HG02870 (cell line): Measurements from ENCODE around the gene SPRED1.
A peak's percentile ranks its signal among the peaks of the same experiment; 100 is the strongest.
"Not testable (repeated sequence)": the region's sequence is repeated elsewhere in the genome, so short reads cannot be mapped to it uniquely, and the experiment has no call there.

Experiments
- ATAC-seq: cut with Tn5 transposase; IDR thresholded peaks from one replicate; pipeline ENCODE4 v1.9.1; 2021; ENCODE audit warnings: mild to moderate bottlenecking, moderate library complexity; ENCODE audit not compliant: unreplicated experiment

SPRED1 gene

GRCh38 chr15:38229705-38230310 is 22.8 kb upstream of the SPRED1 start:
- no peak for ATAC-seq

- no peak for ATAC-seq
These were observed 21.2 kb upstream of the SPRED1 start for GRCh38 chr15:38231436-38231835.

- not testable (repeated sequence) for ATAC-seq
These were observed 15.6 kb upstream of the SPRED1 start for GRCh38 chr15:38237021-38237420.

GRCh38 chr15:38238311-38238710 is 14.3 kb upstream of the SPRED1 start:
- ATAC-seq: peak; percentile 44

- ATAC-seq: peak; percentile 79
These were observed 10.6 kb upstream of the SPRED1 start for GRCh38 chr15:38242055-38242454.

GRCh38 chr15:38243278-38244055 is 9.2 kb upstream of the SPRED1 start:
- no peak for ATAC-seq

GRCh38 chr15:38247336-38247735 is 5.3 kb upstream of the SPRED1 start:
- no peak for ATAC-seq

GRCh38 chr15:38253351-38253781 is 730 bp downstream of the SPRED1 start:
- ATAC-seq: no peak

GRCh38 chr15:38254051-38254883 is 1.6 kb downstream of the SPRED1 start:
- ATAC-seq: no peak

GRCh38 chr15:38255690-38256089 is 3.1 kb downstream of the SPRED1 start:
- no peak for ATAC-seq

- ATAC-seq: no peak
These were observed 5.0 kb downstream of the SPRED1 start for GRCh38 chr15:38257676-38258075.

- ATAC-seq: no peak
These were observed 6.5 kb downstream of the SPRED1 start for GRCh38 chr15:38259134-38259533.

GRCh38 chr15:38260077-38260476 is 7.4 kb downstream of the SPRED1 start:
- no peak for ATAC-seq

GRCh38 chr15:38263251-38263650 is 10.6 kb downstream of the SPRED1 start:
- no peak for ATAC-seq

GRCh38 chr15:38263996-38264395 is 11.4 kb downstream of the SPRED1 start:
- no peak for ATAC-seq

- ATAC-seq: no peak
These were observed 13.8 kb downstream of the SPRED1 start for GRCh38 chr15:38266247-38266986.

- ATAC-seq: no peak
These were observed 14.9 kb downstream of the SPRED1 start for GRCh38 chr15:38267421-38268022.

- no peak for ATAC-seq
These were observed 18.5 kb downstream of the SPRED1 start for GRCh38 chr15:38271144-38271543.

GRCh38 chr15:38271895-38272294 is 19.3 kb downstream of the SPRED1 start:
- no peak for ATAC-seq

GRCh38 chr15:38272431-38272830 is 19.8 kb downstream of the SPRED1 start:
- not testable (repeated sequence) for ATAC-seq
